Tibial artery (tissue), 4 donors: ENCODE measurements around the gene CHN1.

Experiments
- DNase-seq, 2 donors: peaks; one replicate each; pipeline ENCODE4 v3.0.0-alpha.2; 2019
- H3K27ac ChIP-seq, 2 donors: fragments of 200-600 bp; sonication (generic) in 1 of 2; 1 replicate in 1 of 2; 2 replicates in 1 of 2; pipeline ENCODE4 v1.5.1; 2018 to 2019; ENCODE audit warnings: mild to moderate bottlenecking in 1 of 2
- H3K27me3 ChIP-seq, 2 donors: fragments of 200-600 bp; sonication (generic) in 1 of 2; one replicate each; pipeline versions ENCODE4 v1.5.1 to v1.6.0; 2016 to 2019
- H3K36me3 ChIP-seq, 3 donors: fragments of 200-600 bp; sonication (generic) in 2 of 3; one replicate each; pipeline ENCODE4 v1.5.1; 2016 to 2019; ENCODE audit warnings: mild to moderate bottlenecking in 2 of 3
- H3K4me1 ChIP-seq, 4 donors: fragments of 200-600 bp; sonication (generic) in 2 of 4; 1 replicate in 3 of 4; 2 replicates in 1 of 4; pipeline ENCODE4 v1.5.1; 2016 to 2019
- H3K4me3 ChIP-seq, 2 donors: fragments of 200-600 bp; sonication (generic) in 1 of 2; 1 replicate in 1 of 2; 2 replicates in 1 of 2; pipeline ENCODE4 v1.5.1; 2018 to 2019; ENCODE audit warnings: mild to moderate bottlenecking in 2 of 2
- H3K9me3 ChIP-seq, 3 donors: fragments of 200-600 bp; sonication (generic) in 1 of 3; one replicate each; pipeline ENCODE4 v1.5.1; 2016 to 2019
- CTCF ChIP-seq, 2 experiments: fragments of 200-600 bp in 1 of 2; fragments of 450-650 bp in 1 of 2; IDR thresholded peaks; one replicate each; pipeline ENCODE4 v1.5.1; 2017 to 2019; ENCODE audit warnings: antibody characterized with exemption in 2 of 2, mild to moderate bottlenecking in 1 of 2, moderate library complexity in 1 of 2
- intact Hi-C: fragments of 100-400 bp; cut with DNase I; formaldehyde crosslinking; loops from one replicate; pipeline ENCODE4 v1.15.0; 2023; ENCODE audit warnings: low total_unique reads

The CHN1 gene

DNA sequence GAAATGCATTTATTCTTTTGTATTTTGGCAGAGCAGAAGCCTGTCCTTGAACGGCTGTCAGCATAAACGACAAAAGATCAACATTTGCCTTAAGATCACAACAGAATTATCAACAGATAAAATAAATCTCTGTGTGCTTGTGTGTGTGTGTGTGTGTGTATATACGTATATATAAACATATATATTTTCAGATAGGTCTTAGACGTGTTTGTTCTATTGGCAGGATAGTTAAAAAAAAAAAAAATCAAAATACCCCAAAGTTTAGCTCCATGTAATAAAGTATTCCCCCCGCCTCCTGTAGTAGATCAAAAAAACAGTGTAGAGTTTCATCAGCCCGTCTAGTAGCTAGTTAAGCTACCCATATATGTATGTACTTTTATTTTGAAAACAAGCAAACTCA lies 107.9 kb downstream of the CHN1 start:
- TF ChIP-seq CTCF (IDR thresholded peaks at IDR 0.05), result no peak
- intact Hi-C loops, result no loop called here
- no peak overlapping the region for H3K4me3 ChIP-seq
- H3K36me3 ChIP-seq, result no peaks in the 10 kb centered on the region
- H3K9me3 ChIP-seq, result no peaks in the 10 kb centered on the region
- DNase-seq, result no peak
- peaks cover 0 to under 1% (median 0%) of the 10 kb centered on the region in 4 donors for H3K4me1 ChIP-seq
- no peak overlapping the region for H3K27ac ChIP-seq
- H3K27me3 ChIP-seq, result no peaks in the 10 kb centered on the region

DNA sequence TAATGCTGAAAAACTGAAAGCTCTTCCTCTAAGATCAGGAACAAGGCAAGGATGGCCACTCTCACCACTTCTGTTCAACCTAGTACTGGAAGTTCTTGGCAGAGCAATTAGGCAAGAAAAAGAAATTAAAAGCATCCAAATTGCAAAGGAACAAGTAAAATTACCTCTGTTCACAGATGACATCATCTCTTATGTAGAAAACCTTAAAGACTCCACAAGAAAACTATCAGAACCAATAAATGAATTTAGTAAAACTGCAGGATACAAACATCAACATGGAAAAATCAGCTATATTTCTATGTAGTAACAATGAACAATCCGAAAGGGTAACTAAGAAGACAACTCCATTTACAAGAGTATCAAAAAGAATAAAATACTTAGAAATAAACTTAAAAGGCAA lies 112.2 kb downstream of the CHN1 start:
- DNase-seq, result no peak
- H3K4me3 ChIP-seq, result no peak overlapping the region
- peaks cover 0 to 8% (median 0%) of the 10 kb centered on the region in 4 donors for H3K4me1 ChIP-seq
- no peaks in the 10 kb centered on the region for H3K27me3 ChIP-seq
- H3K9me3 ChIP-seq, result no peaks in the 10 kb centered on the region
- intact Hi-C loops, result no loop called here
- TF ChIP-seq CTCF (IDR thresholded peaks at IDR 0.05), result no peak
- no peak overlapping the region for H3K27ac ChIP-seq
- no peaks in the 10 kb centered on the region for H3K36me3 ChIP-seq

DNA sequence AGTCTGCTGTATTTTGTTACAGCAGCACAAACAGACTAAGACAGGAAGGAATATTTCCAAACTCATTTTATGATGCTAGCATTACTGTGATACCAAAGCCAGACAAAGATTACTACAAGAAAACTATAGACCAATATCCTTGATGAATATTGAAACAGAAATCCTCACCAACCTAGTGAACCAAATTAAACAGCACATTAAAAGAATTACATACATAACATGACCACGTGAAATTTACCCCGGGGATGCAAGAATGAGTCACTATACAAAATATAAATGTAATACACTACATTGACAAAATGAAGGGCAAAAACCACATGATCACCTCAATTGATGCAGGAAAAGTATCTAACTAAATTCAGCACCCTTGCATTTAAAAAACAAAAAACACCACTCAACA lies 112.6 kb downstream of the CHN1 start:
- H3K27ac ChIP-seq, result no peak overlapping the region
- no peak for DNase-seq
- TF ChIP-seq CTCF (IDR thresholded peaks at IDR 0.05), result no peak
- intact Hi-C loops, result no loop called here
- H3K9me3 ChIP-seq, result no peaks in the 10 kb centered on the region
- H3K27me3 ChIP-seq, result no peaks in the 10 kb centered on the region
- H3K36me3 ChIP-seq, result no peaks in the 10 kb centered on the region
- peaks cover 0 to 12% (median 0%) of the 10 kb centered on the region in 4 donors for H3K4me1 ChIP-seq
- H3K4me3 ChIP-seq, result no peak overlapping the region

DNA sequence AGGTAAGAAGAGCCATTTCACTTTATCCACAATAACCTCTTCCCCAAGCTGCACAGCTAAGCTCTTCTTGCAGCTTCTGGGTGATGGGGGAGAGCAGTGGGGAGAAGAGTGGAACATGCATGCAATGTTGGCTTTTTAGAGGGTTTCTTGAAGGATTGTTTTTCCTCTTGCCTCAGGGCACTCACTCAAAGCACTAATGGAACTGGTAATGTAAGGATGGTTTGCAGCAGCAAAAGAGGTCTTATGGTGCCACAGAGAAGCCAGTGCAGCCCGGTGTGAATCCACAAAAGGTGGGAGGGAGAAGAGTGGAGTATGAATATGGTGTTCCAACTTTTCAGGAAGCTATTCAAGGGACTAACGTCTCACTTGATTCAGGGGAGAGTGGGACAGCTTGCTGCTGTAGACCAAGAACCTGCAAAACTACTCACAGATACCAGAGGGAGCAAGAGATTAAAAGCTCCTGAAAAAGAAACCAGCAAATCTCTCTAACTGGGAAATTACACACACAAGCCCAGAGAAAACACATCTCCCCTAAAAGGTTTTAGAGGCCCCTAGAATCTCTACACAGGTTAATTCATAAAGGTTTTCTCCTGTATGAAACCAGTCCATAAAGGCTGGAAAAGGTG lies 116.4 kb downstream of the CHN1 start:
- H3K4me3 ChIP-seq, result no peak overlapping the region
- H3K4me1 ChIP-seq, result peaks cover 0 to 13% (median 0%) of the 10 kb centered on the region in 4 donors
- H3K9me3 ChIP-seq, result no peaks in the 10 kb centered on the region
- TF ChIP-seq CTCF (IDR thresholded peaks at IDR 0.05), result no peak
- H3K36me3 ChIP-seq, result no peaks in the 10 kb centered on the region
- no peak overlapping the region for H3K27ac ChIP-seq
- no peaks in the 10 kb centered on the region for H3K27me3 ChIP-seq
- no peak for DNase-seq
- intact Hi-C loops, result no loop called here

DNA sequence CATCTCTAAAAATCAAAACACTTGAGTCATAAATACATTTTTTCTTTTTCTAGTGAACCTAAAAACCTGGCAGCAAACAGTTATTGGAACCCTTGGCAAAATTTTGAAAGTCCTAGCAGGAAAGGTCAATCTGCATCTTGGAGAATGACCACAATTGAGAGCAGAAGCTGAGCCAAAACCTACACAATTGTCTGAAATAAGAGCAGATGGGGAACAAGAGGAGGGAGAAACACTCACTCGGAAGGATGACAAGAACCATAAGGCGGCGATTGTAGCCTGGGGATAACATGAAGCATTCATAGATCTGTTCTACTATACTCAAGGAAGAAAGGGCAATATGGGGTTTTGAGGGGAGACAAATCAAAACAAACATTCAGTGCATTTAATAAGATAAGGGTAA lies 117.0 kb downstream of the CHN1 start:
- intact Hi-C loops, result no loop called here
- peaks cover 0 to 13% (median 0%) of the 10 kb centered on the region in 4 donors for H3K4me1 ChIP-seq
- DNase-seq, result no peak
- no peak for TF ChIP-seq CTCF (IDR thresholded peaks at IDR 0.05)
- no peaks in the 10 kb centered on the region for H3K27me3 ChIP-seq
- no peaks in the 10 kb centered on the region for H3K36me3 ChIP-seq
- no peaks in the 10 kb centered on the region for H3K9me3 ChIP-seq
- H3K4me3 ChIP-seq, result no peak overlapping the region
- H3K27ac ChIP-seq, result no peak overlapping the region

- no peaks in the 10 kb centered on the region for H3K27me3 ChIP-seq
- TF ChIP-seq CTCF (IDR thresholded peaks at IDR 0.05), result no peak
- H3K9me3 ChIP-seq, result no peaks in the 10 kb centered on the region
- intact Hi-C loops, result no loop called here
- H3K36me3 ChIP-seq, result no peaks in the 10 kb centered on the region
- peaks cover 0 to 9% (median 0%) of the 10 kb centered on the region in 4 donors for H3K4me1 ChIP-seq
- no peak overlapping the region for H3K27ac ChIP-seq
- no peak overlapping the region for H3K4me3 ChIP-seq
- DNase-seq, result no peak
Observed at GRCh38 chr2:174882416-174882815, 122.8 kb downstream of the CHN1 start.
